Measurements from ENCODE around the gene SLC50A1. TPM values are rescaled to one million over a fixed set of nuclear protein-coding genes. Genes with fewer than 3 reads are reported as not detected.

Gene SLC50A1
- total RNA-seq, 2 donors from 2014 or later, result 25.1 to 29.8 TPM

DNA sequence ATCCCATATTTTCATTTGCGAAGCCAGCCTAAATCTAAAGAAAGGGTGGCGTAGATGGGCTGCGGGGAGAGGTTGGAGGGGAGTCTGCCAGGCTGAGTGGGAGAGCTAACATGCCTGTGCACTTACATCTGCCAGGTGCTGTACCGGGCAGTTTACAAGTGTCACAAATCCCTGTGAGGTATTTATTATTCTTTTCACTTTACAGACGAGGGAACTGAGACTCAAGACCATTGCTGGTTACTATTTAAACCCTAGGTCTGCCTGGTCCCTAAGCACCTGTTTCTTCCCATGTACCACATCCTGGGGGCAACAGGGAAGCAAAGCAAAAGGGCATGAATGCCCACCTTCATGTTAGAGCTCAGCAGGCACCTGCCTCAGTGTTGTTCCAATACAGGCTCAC, 27.4 kb upstream of the SLC50A1 start:
- TF ChIP-seq, protein P1, sequence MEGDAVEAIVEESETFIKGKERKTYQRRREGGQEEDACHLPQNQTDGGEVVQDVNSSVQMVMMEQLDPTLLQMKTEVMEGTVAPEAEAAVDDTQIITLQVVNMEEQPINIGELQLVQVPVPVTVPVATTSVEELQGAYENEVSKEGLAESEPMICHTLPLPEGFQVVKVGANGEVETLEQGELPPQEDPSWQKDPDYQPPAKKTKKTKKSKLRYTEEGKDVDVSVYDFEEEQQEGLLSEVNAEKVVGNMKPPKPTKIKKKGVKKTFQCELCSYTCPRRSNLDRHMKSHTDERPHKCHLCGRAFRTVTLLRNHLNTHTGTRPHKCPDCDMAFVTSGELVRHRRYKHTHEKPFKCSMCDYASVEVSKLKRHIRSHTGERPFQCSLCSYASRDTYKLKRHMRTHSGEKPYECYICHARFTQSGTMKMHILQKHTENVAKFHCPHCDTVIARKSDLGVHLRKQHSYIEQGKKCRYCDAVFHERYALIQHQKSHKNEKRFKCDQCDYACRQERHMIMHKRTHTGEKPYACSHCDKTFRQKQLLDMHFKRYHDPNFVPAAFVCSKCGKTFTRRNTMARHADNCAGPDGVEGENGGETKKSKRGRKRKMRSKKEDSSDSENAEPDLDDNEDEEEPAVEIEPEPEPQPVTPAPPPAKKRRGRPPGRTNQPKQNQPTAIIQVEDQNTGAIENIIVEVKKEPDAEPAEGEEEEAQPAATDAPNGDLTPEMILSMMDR (conservative IDR thresholded peaks at IDR 0.05), result no peak
- Mint-ChIP-seq H3K9me3 (no peaks in the 10 kb centered on the region), H3K27ac (no peak overlapping the region), H3K36me3 (ENCODE audit: low read depth) (no peaks in the 10 kb centered on the region), H3K4me3 (no peak overlapping the region), H3K27me3 (ENCODE audit: insufficient read depth) (peaks cover 39% of the 10 kb centered on the region), H3K4me1 (no peaks in the 10 kb centered on the region)
- Histone ChIP-seq H3K9ac (ENCODE audit: extremely low read depth, low read length, poor library complexity, severe bottlenecking) (no peak overlapping the region), H3K27me3 (ENCODE audit: control insufficient read depth, insufficient read depth, low read length, poor library complexity, severe bottlenecking) (peaks cover 15% of the 10 kb centered on the region), H3K27ac (ENCODE audit: low read depth, low read length) (no peak overlapping the region), H3K4me1 (ENCODE audit: control insufficient read depth, insufficient read depth, low read length) (no peaks in the 10 kb centered on the region), H3K36me3 (ENCODE audit: control insufficient read depth, insufficient read depth, low read length) (no peaks in the 10 kb centered on the region), H3K4me3 (ENCODE audit: low read length) (no peak overlapping the region), H3K9me3 (ENCODE audit: control insufficient read depth, low read length) (no peaks in the 10 kb centered on the region)
- 86 to 88% methylated on average over 5 of the region's 5 CpGs for WGBS, 2 experiments (ENCODE audit: insufficient coverage in 1 of 2, insufficient read length in 1 of 2)
- no peak for DNase-seq

DNA sequence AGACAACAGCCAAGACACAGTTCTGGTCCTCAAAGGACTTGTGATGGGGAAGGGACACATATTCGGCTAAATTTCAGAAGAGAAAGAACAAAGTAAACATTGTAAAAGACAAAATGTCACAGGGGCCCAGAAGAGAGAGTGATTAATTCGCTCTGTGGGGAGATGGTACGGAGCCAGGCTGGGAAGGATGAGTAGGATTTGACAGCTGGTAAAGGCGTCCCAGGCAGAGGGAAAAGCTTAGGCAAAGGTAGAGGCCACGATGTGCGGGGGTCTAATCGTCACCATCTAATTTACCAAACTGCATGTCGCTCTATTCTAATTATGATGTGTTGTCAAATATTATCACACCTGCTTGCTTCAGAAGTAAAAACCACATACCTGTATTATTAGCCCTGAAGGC, 25.3 kb upstream of the SLC50A1 start:
- DNase-seq, result no peak
- no peak overlapping the region for H3K9ac ChIP-seq (ENCODE audit: extremely low read depth, low read length, poor library complexity, severe bottlenecking)
- Mint-ChIP-seq H3K9me3 (no peaks in the 10 kb centered on the region), H3K4me1 (no peaks in the 10 kb centered on the region), H3K27me3 (ENCODE audit: insufficient read depth) (peaks cover 24% of the 10 kb centered on the region), H3K27ac (no peak overlapping the region), H3K4me3 (no peak overlapping the region), H3K36me3 (ENCODE audit: low read depth) (no peaks in the 10 kb centered on the region)
- WGBS, 2 experiments (ENCODE audit: insufficient coverage in 1 of 2, insufficient read length in 1 of 2), result 84% methylated on average over 5 to 8 of the region's 8 CpGs
- no peaks in the 10 kb centered on the region for H3K9me3 ChIP-seq (ENCODE audit: control insufficient read depth, low read length)
- no peaks in the 10 kb centered on the region for H3K36me3 ChIP-seq (ENCODE audit: control insufficient read depth, insufficient read depth, low read length)
- H3K27ac ChIP-seq (ENCODE audit: low read depth, low read length), result no peak overlapping the region
- H3K4me1 ChIP-seq (ENCODE audit: control insufficient read depth, insufficient read depth, low read length), result no peaks in the 10 kb centered on the region
- H3K4me3 ChIP-seq (ENCODE audit: low read length), result no peak overlapping the region
- TF ChIP-seq, protein P1 (conservative IDR thresholded peaks at IDR 0.05), result no peak
- H3K27me3 ChIP-seq (ENCODE audit: control insufficient read depth, insufficient read depth, low read length, poor library complexity, severe bottlenecking), result peaks cover 15% of the 10 kb centered on the region

DNA sequence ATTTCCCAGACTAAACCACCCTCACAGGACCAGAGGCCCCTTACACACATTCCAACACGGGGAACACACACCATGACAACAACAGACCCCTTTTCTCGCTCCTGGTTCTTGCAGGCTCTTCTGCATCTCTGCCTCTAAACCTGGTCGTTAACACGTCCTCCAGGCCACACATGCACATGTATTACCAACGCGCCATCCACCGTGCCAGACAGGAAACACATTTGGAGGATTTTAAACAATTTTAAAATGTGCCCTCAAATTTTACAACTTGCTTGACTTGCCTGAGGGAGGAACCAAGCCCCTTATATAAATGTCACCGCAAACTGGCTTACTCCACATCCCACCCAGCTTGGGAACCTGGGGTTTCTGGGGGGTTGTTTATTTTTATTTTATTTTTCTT, 24.8 kb upstream of the SLC50A1 start:
- Mint-ChIP-seq H3K27ac (no peak overlapping the region), H3K4me1 (no peaks in the 10 kb centered on the region), H3K36me3 (ENCODE audit: low read depth) (no peaks in the 10 kb centered on the region)

More for the DNA sequence above, 24.8 kb upstream of the SLC50A1 start:
- no peak overlapping the region for H3K4me3 ChIP-seq (ENCODE audit: low read length)
- H3K27ac ChIP-seq (ENCODE audit: low read depth, low read length), result no peak overlapping the region
- DNase-seq, result no peak
- no peaks in the 10 kb centered on the region for H3K9me3 ChIP-seq (ENCODE audit: control insufficient read depth, low read length)
- WGBS, 2 experiments (ENCODE audit: insufficient coverage in 1 of 2, insufficient read length in 1 of 2), result 89% methylated on average over 7 to 8 of the region's 8 CpGs
- H3K9me3 Mint-ChIP-seq, result no peaks in the 10 kb centered on the region
- H3K36me3 ChIP-seq (ENCODE audit: control insufficient read depth, insufficient read depth, low read length), result no peaks in the 10 kb centered on the region
- H3K4me1 ChIP-seq (ENCODE audit: control insufficient read depth, insufficient read depth, low read length), result no peaks in the 10 kb centered on the region
- H3K27me3 ChIP-seq (ENCODE audit: control insufficient read depth, insufficient read depth, low read length, poor library complexity, severe bottlenecking), result peaks cover 15% of the 10 kb centered on the region
- H3K9ac ChIP-seq (ENCODE audit: extremely low read depth, low read length, poor library complexity, severe bottlenecking), result no peak overlapping the region
- no peak overlapping the region for H3K4me3 Mint-ChIP-seq
- peaks cover 20% of the 10 kb centered on the region for H3K27me3 Mint-ChIP-seq (ENCODE audit: insufficient read depth)
- TF ChIP-seq, protein P1 (conservative IDR thresholded peaks at IDR 0.05), result no peak
